ENCODE results near the gene EWSR1. TPM values are rescaled to one million over a fixed set of nuclear protein-coding genes. Genes with fewer than 3 reads are reported as not detected.
"Not testable (repeated sequence)": the region's sequence is repeated elsewhere in the genome, so short reads cannot be mapped to it uniquely, and the experiment has no call there.

The EWSR1 gene, protein sequence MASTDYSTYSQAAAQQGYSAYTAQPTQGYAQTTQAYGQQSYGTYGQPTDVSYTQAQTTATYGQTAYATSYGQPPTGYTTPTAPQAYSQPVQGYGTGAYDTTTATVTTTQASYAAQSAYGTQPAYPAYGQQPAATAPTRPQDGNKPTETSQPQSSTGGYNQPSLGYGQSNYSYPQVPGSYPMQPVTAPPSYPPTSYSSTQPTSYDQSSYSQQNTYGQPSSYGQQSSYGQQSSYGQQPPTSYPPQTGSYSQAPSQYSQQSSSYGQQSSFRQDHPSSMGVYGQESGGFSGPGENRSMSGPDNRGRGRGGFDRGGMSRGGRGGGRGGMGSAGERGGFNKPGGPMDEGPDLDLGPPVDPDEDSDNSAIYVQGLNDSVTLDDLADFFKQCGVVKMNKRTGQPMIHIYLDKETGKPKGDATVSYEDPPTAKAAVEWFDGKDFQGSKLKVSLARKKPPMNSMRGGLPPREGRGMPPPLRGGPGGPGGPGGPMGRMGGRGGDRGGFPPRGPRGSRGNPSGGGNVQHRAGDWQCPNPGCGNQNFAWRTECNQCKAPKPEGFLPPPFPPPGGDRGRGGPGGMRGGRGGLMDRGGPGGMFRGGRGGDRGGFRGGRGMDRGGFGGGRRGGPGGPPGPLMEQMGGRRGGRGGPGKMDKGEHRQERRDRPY
- polyA plus RNA-seq (2013, experiment 1 of 2): 366 TPM
- polyA plus RNA-seq (2013, experiment 2 of 2): 366 TPM

DNA sequence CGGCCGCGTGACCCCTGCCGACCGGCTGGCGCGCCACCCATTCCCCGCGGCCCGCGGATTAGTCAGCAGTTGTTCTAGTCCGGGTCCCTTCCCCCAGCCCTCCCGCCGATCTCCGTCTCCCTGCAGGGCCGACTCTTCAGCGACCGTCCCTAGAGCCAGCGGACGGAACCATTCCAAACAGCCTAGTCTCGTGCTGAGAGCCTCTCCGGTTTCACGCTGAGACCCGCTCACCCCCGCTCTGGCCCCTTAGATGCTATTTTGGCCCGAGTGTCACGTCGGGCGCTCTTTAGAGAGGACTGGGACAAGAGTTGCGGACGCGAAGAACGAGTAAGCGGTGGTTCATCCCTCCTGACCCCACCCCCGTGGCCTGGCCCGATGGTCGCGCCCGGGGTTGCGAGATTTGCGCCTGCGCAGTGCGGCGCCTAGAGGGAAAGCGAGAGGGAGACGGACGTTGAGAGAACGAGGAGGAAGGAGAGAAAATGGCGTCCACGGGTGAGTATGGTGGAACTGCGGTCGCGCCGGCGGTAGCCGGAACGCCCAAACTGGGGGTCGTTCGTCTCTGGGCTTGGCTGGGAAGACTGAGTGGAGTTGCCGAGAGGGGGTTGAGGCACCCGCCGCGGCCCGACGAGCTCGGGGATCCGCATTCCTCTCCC, at the start of gene EWSR1, which contains the start of gene RHBDD3:
EWSR1 (plus strand) TSS at position 411 of the 653 bp plus-strand sequence; CDS start at position 480, 69 bp downstream.
RHBDD3 (minus strand) TSS at position 124 of the 653 bp plus-strand sequence. CDS start 2,355 bp downstream, outside the sequence.
- no CpG with 5 or more reads among the region's 67 CpGs for WGBS (ENCODE audit: extremely low coverage, insufficient coverage, low lambda C conversion rate)
- Histone ChIP-seq H3K4me3 (ENCODE audit: low read length) (peak within 1 kb of the TSS; percentile 67), H2BK5ac (ENCODE audit: low read length) (peak within 1 kb of the TSS; percentile 97), H2BK15ac (replicated peaks; ENCODE audit: low read depth) (no peak within 1 kb of the TSS), H3K27ac (ENCODE audit: low read depth, low read length) (peak within 1 kb of the TSS; percentile 91), H3K4me2 (ENCODE audit: low read length) (peak within 1 kb of the TSS; percentile 98), H2BK120ac (ENCODE audit: low read depth, low read length) (peak within 1 kb of the TSS; percentile 88), H3K36me3 (ENCODE audit: control insufficient read depth, insufficient read depth, low read length) (peaks cover 16% of the 10 kb centered on the region), H3K56ac (ENCODE audit: low read length) (peak within 1 kb of the TSS; percentile 95), H3K27me3 (ENCODE audit: insufficient read depth, low read length, poor library complexity) (no peaks in the 10 kb centered on the region), H3K4ac (ENCODE audit: low read depth, low read length) (peak within 1 kb of the TSS; percentile 99), H3K18ac (ENCODE audit: low read length) (peak within 1 kb of the TSS; percentile 96), H3K23ac (ENCODE audit: low read length) (peak within 1 kb of the TSS; percentile 73), H3K79me2 (ENCODE audit: control insufficient read depth, insufficient read depth, low read length) (peaks cover 66% of the 10 kb centered on the region), H3K79me1 (ENCODE audit: low read length) (peaks cover 13% of the 10 kb centered on the region), H2AK5ac (ENCODE audit: low read length) (peak within 1 kb of the TSS; percentile 61), H4K5ac (ENCODE audit: low read length) (peak within 1 kb of the TSS; percentile 66), H3K9ac (ENCODE audit: low read length) (peak within 1 kb of the TSS; percentile 98), H4K8ac (ENCODE audit: low read depth, low read length) (peak within 1 kb of the TSS; percentile 81), H3K4me1 (ENCODE audit: control insufficient read depth, low read depth, low read length) (peaks cover 11% of the 10 kb centered on the region)
- DNase-seq: peak; percentile 98

GRCh38 chr22:29218758-29219408, 49.2 kb upstream of the EWSR1 start:
- Histone ChIP-seq H3K4me1 (ENCODE audit: control insufficient read depth, low read depth, low read length) (peaks cover 2% of the 10 kb centered on the region), H2BK120ac (ENCODE audit: low read depth, low read length) (no peak overlapping the region), H4K8ac (ENCODE audit: low read depth, low read length) (no peak overlapping the region), H3K4me3 (ENCODE audit: low read length) (no peak overlapping the region), H3K27ac (ENCODE audit: low read depth, low read length) (no peak overlapping the region), H3K27me3 (ENCODE audit: insufficient read depth, low read length, poor library complexity) (no peaks in the 10 kb centered on the region), H2BK5ac (ENCODE audit: low read length) (no peak overlapping the region), H3K79me2 (ENCODE audit: control insufficient read depth, insufficient read depth, low read length) (no peaks in the 10 kb centered on the region), H3K4ac (ENCODE audit: low read depth, low read length) (no peak overlapping the region), H2BK15ac (replicated peaks; ENCODE audit: low read depth) (no peak overlapping the region), H3K56ac (ENCODE audit: low read length) (no peak overlapping the region), H3K4me2 (ENCODE audit: low read length) (no peak overlapping the region), H4K5ac (ENCODE audit: low read length) (no peak overlapping the region), H2AK5ac (ENCODE audit: low read length) (no peak overlapping the region), H3K9ac (ENCODE audit: low read length) (no peak overlapping the region), H3K79me1 (ENCODE audit: low read length) (no peaks in the 10 kb centered on the region), H3K18ac (ENCODE audit: low read length) (no peak overlapping the region), H3K36me3 (ENCODE audit: control insufficient read depth, insufficient read depth, low read length) (no peaks in the 10 kb centered on the region), H3K23ac (ENCODE audit: low read length) (no peak overlapping the region)
- WGBS (ENCODE audit: extremely low coverage, insufficient coverage, low lambda C conversion rate): no CpG with 5 or more reads among the region's 11 CpGs
- DNase-seq: no peak

DNA sequence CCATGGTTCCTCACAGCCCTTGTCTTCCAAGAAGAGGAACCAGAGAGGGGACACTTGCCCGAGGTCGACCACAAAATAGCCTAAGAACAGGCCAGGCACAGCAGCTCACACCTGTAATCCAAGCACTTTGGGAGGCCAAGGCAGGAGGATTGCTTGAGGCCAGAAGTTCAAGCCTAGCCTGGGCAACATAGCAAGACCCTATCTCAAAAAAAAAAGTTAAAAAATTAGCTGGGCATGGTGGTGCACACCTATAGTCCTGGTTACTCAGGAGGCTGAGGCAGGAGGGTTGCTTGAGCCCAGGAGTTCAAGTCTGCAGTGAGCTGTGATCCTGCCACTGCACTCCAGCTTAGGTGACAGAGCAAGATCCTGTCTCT, 48.7 kb upstream of the EWSR1 start:
- H3K4me3 ChIP-seq (ENCODE audit: low read length); H3K79me1 ChIP-seq (ENCODE audit: low read length); H4K5ac ChIP-seq (ENCODE audit: low read length); DNase-seq; H2BK5ac ChIP-seq (ENCODE audit: low read length); H3K36me3 ChIP-seq (ENCODE audit: control insufficient read depth, insufficient read depth, low read length); H3K56ac ChIP-seq (ENCODE audit: low read length); H3K27ac ChIP-seq (ENCODE audit: low read depth, low read length); H3K79me2 ChIP-seq (ENCODE audit: control insufficient read depth, insufficient read depth, low read length); H2AK5ac ChIP-seq (ENCODE audit: low read length); H3K18ac ChIP-seq (ENCODE audit: low read length); H3K4me2 ChIP-seq (ENCODE audit: low read length); H3K23ac ChIP-seq (ENCODE audit: low read length); H3K9ac ChIP-seq (ENCODE audit: low read length); H2BK120ac ChIP-seq (ENCODE audit: low read depth, low read length); H2BK15ac ChIP-seq (replicated peaks; ENCODE audit: low read depth); H3K4me1 ChIP-seq (ENCODE audit: control insufficient read depth, low read depth, low read length); H4K8ac ChIP-seq (ENCODE audit: low read depth, low read length); H3K4ac ChIP-seq (ENCODE audit: low read depth, low read length); H3K27me3 ChIP-seq (ENCODE audit: insufficient read depth, low read length, poor library complexity): not testable (repeated sequence)
- no CpG with 5 or more reads among the region's 2 CpGs for WGBS (ENCODE audit: extremely low coverage, insufficient coverage, low lambda C conversion rate)

DNA sequence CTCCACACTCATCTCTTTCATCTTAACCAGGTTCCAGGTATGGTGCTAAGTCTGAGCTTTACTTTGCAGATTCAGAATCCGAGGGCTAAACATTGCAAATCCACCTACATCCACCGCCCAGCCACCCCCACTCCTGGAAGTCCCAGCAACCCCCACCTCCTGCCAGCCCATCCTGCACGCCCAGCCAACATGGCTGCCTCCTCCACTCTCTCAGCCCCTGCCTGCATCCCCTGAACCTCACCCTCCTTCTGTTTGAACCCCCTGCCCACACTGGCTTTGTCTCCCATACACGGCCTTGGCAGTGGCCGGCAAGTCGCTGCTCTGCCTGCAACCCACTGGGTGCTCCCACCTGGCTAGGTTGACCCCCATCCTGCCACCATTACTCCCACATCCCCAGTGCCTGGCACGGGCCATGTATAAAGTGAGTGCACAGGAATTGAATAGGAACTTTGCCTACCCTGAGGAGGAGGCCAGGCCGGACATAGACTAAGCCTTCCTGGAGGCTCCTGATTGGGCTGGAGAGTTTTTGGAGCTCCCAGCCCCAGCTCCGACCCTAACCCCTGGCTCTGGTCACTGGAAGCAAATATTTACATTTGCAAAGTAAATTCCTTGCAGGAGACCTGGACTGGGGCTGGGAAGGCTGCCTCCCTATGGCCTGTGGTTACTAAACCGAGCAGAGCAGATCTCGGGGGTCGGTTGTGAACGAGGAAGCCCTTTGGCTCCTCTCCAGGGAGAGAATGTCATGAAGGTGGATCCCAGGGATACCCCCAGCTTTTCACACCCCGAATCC, 48.0 kb upstream of the EWSR1 start:
- H4K5ac ChIP-seq (ENCODE audit: low read length): no peak overlapping the region
- no peaks in the 10 kb centered on the region for H3K79me2 ChIP-seq (ENCODE audit: control insufficient read depth, insufficient read depth, low read length)
- no peak overlapping the region for H4K8ac ChIP-seq (ENCODE audit: low read depth, low read length)
- H3K23ac ChIP-seq (ENCODE audit: low read length): peak overlapping the region; percentile 6
- H3K4me1 ChIP-seq (ENCODE audit: control insufficient read depth, low read depth, low read length): peaks cover 2% of the 10 kb centered on the region
- no peak overlapping the region for H3K18ac ChIP-seq (ENCODE audit: low read length)
- H3K4ac ChIP-seq (ENCODE audit: low read depth, low read length): no peak overlapping the region
- no peaks in the 10 kb centered on the region for H3K79me1 ChIP-seq (ENCODE audit: low read length)
- no peak overlapping the region for H2AK5ac ChIP-seq (ENCODE audit: low read length)
- H2BK5ac ChIP-seq (ENCODE audit: low read length): no peak overlapping the region
- no peak overlapping the region for H2BK120ac ChIP-seq (ENCODE audit: low read depth, low read length)
- H3K27ac ChIP-seq (ENCODE audit: low read depth, low read length): no peak overlapping the region
- H3K4me2 ChIP-seq (ENCODE audit: low read length): no peak overlapping the region
- no peaks in the 10 kb centered on the region for H3K36me3 ChIP-seq (ENCODE audit: control insufficient read depth, insufficient read depth, low read length)
- H3K4me3 ChIP-seq (ENCODE audit: low read length): no peak overlapping the region
- WGBS (ENCODE audit: extremely low coverage, insufficient coverage, low lambda C conversion rate): no CpG with 5 or more reads among the region's 14 CpGs
- no peaks in the 10 kb centered on the region for H3K27me3 ChIP-seq (ENCODE audit: insufficient read depth, low read length, poor library complexity)
- no peak for DNase-seq
- H3K9ac ChIP-seq (ENCODE audit: low read length): no peak overlapping the region
- H2BK15ac ChIP-seq (replicated peaks; ENCODE audit: low read depth): no peak overlapping the region
- H3K56ac ChIP-seq (ENCODE audit: low read length): peak overlapping the region; percentile 22

Measured in mesendoderm (in vitro differentiated cells).